Right lobe of liver (tissue), 6 donors: ENCODE results near the gene DOCK7. TPM values are rescaled to one million over a fixed set of nuclear protein-coding genes. Genes with fewer than 3 reads are reported as not detected.
A peak's percentile ranks its signal among the peaks of the same experiment; 100 is the strongest.

Experiments used
- ATAC-seq, 4 donors: fragments of 200-7000 bp; cut with Tn5 transposase; one replicate each; pipeline ENCODE4 v1.9.1; 2020; ENCODE audit warnings: mild to moderate bottlenecking in 4 of 4, moderate library complexity in 4 of 4
- DNase-seq, 3 donors: peaks; one replicate each; pipeline ENCODE4 v3.0.0-alpha.2; 2020
- H3K27ac ChIP-seq, 3 donors: fragments of 200-600 bp; one replicate each; pipeline ENCODE4 v1.8.0; 2022
- H3K27me3 ChIP-seq, 2 donors: fragments of 200-600 bp; one replicate each; pipeline ENCODE4 v1.8.0; 2022
- H3K36me3 ChIP-seq, 4 donors: fragments of 200-600 bp; sonication (generic) in 1 of 4; one replicate each; pipeline versions ENCODE4 v1.5.1 to v1.8.0; 2017 to 2022; ENCODE audit warnings: control low read depth in 1 of 4
- H3K4me1 ChIP-seq, 4 donors: fragments of 200-600 bp; sonication (generic) in 1 of 4; one replicate each; pipeline versions ENCODE4 v1.5.1 to v1.8.0; 2017 to 2022; ENCODE audit warnings: control low read depth in 1 of 4
- H3K4me3 ChIP-seq, 3 donors: fragments of 200-600 bp; one replicate each; pipeline ENCODE4 v1.8.0; 2022
- H3K9me3 ChIP-seq, 4 donors: fragments of 200-600 bp; sonication (generic) in 1 of 4; one replicate each; pipeline versions ENCODE4 v1.5.1 to v1.8.0; 2017 to 2022; ENCODE audit warnings: control low read depth in 1 of 4
- CTCF ChIP-seq, 4 donors: fragments of 200-600 bp in 3 of 4; fragments of 450-650 bp in 1 of 4; IDR thresholded peaks; one replicate each; pipeline versions ENCODE4 v1.5.1 to v1.8.0; 2016 to 2022; ENCODE audit warnings: antibody characterized with exemption in 4 of 4, mild to moderate bottlenecking in 2 of 4
- POLR2A ChIP-seq: fragments of 450-650 bp; IDR thresholded peaks from one replicate; pipeline ENCODE4 v1.6.1; 2017; ENCODE audit warnings: antibody characterized with exemption, mild to moderate bottlenecking
- WGBS: methylation state at CpG from one replicate; pipeline ENCODE4 v1.1.6; 2018; ENCODE audit warnings: low coverage, low lambda C conversion rate; ENCODE audit not compliant: insufficient coverage; ENCODE audit errors: missing lambda C conversion rate; 5-methylcytosine and 5-hydroxymethylcytosine counted together
- intact Hi-C, 2 donors: fragments of 100-400 bp; cut with DNase I; formaldehyde crosslinking; loops; one replicate each; pipeline versions ENCODE4 v1.11.2 to v1.14.1; 2022
- long read RNA-seq: library from polyadenylated mRNA; unstranded; transcript quantifications from one replicate; pipeline ENCODE4 v2.0.0, GENCODE V29; 2019
- total RNA-seq, 6 experiments: library from RNA; depleted of rRNA in 2 of 6; stranded (reverse); fragments of >200 nt in 2 of 6; fragmentation: NEBNext Ultra II Directional in 3 of 6; extraction: Animal tissue kit (Norgen Biotek cat#: 25700) in 3 of 6; gene quantifications; one replicate each; pipeline versions ENCODE4 v1.1.0 to v1.2.4, GENCODE V29; 2016 to 2023
- donor health status: DM: no; HTN: yes; CAD: no.
- donor health status: DM: no; HTN: no; CAD: no.
- donor health status: DM: no; HTN: no; CAD: no.
- donor health status: DM: no; HTN: yes; CAD: no.
- donor health status: DM: no; HTN: yes; CAD: no.

The DOCK7 gene
- 10 to 100 TPM; 14.1 to 28.4 (median 20.1) TPM for total RNA-seq
- long read RNA-seq, partial matches to known transcripts, result 1 of 5 reads
- long read RNA-seq, other reads (novel, unspliced or antisense), result 3 of 5 reads

GRCh38 chr1:62687903-62688686, at the start of gene DOCK7:
Gene DOCK7, minus strand, starts transcription at chr1:62688386. Its CDS starts 122 bp downstream, at chr1:62688264.
- H3K27ac ChIP-seq, result peak within 1 kb of the TSS; percentile 77 to 91 (median 84)
- H3K4me3 ChIP-seq, result peak within 1 kb of the TSS; percentile 69 to 83 (median 79)
- H3K4me1 ChIP-seq, result peaks cover 0 to 43% (median 7%) of the 10 kb centered on the region in 4 donors
- TF ChIP-seq POLR2A (peak; percentile 88), CTCF (IDR thresholded peaks at IDR 0.05) (no peak)
- H3K36me3 ChIP-seq, result no peaks in the 10 kb centered on the region
- intact Hi-C loops, result no loop called here
- DNase-seq (peak; percentile 83 to 87 (median 86)), ATAC-seq (peak; percentile 79 to 93 (median 90))
- no peaks in the 10 kb centered on the region for H3K27me3 ChIP-seq
- H3K9me3 ChIP-seq, result no peaks in the 10 kb centered on the region
- whole genome bisulfite sequencing, result 0% methylated on average over 22 of the region's 107 CpGs

GRCh38 chr1:62735491-62736171, 47.4 kb upstream of the DOCK7 start:
- H3K9me3 ChIP-seq, result no peaks in the 10 kb centered on the region
- H3K27ac ChIP-seq, result peak overlapping the region in 2 of 3 donors; percentile 91 to 96
- H3K36me3 ChIP-seq, result no peaks in the 10 kb centered on the region
- ATAC-seq (no peak), DNase-seq (no peak)
- intact Hi-C loops, result no loop called here
- WGBS, result 69% methylated on average over 2 of the region's 3 CpGs
- no peak overlapping the region for H3K4me3 ChIP-seq
- no peak for TF ChIP-seq CTCF (IDR thresholded peaks at IDR 0.05)
- peaks cover 0 to 23% (median 10%) of the 10 kb centered on the region in 4 donors for H3K4me1 ChIP-seq
- no peaks in the 10 kb centered on the region for H3K27me3 ChIP-seq

- no peaks in the 10 kb centered on the region for H3K9me3 ChIP-seq
- H3K36me3 ChIP-seq, result no peaks in the 10 kb centered on the region
- intact Hi-C loops, result no loop called here
- H3K4me1 ChIP-seq, result peaks cover 0 to 23% (median 10%) of the 10 kb centered on the region in 4 donors
- ATAC-seq, result peak; percentile 45 to 81 (median 74)
- no peak for DNase-seq
- WGBS, result 37% methylated on average over 3 of the region's 3 CpGs
- no peak overlapping the region for H3K4me3 ChIP-seq
- peak overlapping the region; percentile 9 to 96 (median 91) for H3K27ac ChIP-seq
- TF ChIP-seq CTCF (IDR thresholded peaks at IDR 0.05) (peak in 3 of 4 donors; percentile 5 to 36 (median 26)), POLR2A (no peak)
- H3K27me3 ChIP-seq, result no peaks in the 10 kb centered on the region
Measured at GRCh38 chr1:62732331-62732730, 44.1 kb upstream of the DOCK7 start.

- no peak for DNase-seq
- ATAC-seq, result no peak
- Histone ChIP-seq H3K36me3 (no peaks in the 10 kb centered on the region), H3K4me1 (peaks cover 0 to 23% (median 5%) of the 10 kb centered on the region in 4 donors), H3K27ac (no peak overlapping the region), H3K27me3 (no peaks in the 10 kb centered on the region), H3K9me3 (no peaks in the 10 kb centered on the region), H3K4me3 (no peak overlapping the region)
- 88% methylated on average over 4 of the region's 5 CpGs for WGBS
- intact Hi-C loops, result no loop called here
- TF ChIP-seq CTCF (IDR thresholded peaks at IDR 0.05) (no peak), POLR2A (no peak)
Measured at GRCh38 chr1:62728963-62729362, 40.8 kb upstream of the DOCK7 start.
